ENCODE results near the gene C1QA.
A peak's percentile ranks its signal among the peaks of the same experiment; 100 is the strongest.

The C1QA gene

DNA sequence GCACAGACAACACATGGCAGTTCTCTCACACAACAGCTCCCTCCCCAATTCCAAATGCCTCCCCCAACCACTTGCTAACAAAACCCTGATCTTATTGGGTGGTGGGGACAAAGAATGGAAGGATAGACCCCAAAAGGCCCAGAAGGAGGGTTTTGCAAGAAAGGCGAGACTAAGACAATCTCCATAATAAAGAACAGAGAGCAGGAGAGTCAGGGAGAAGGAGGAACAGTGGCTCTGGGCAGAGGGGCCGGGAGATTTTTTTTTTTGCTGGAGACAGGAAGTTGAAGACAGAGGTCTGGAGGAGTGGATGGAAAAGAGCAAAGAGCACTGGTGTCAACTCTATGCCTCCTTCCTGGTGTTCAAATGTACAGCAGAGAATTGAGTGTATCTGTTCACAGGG is 6.5 kb upstream of the C1QA start:
- Histone ChIP-seq H3K4me1 (peaks cover 14 to 39% (median 17%) of the 10 kb centered on the region in 10 experiments), H3K36me3 (no peaks in the 10 kb centered on the region), H3K9me3 (replicated peaks in 1 of 11) (peaks cover 0 to 13% (median 9%) of the 10 kb centered on the region in 11 experiments; a peak in 20 of 22 replicates), H3K27ac (no peak overlapping the region), H3K27me3 (no peaks in the 10 kb centered on the region; a peak in 1 of 22 replicates), H4K20me1 (peaks cover 0 to 5% (median 0%) of the 10 kb centered on the region in 11 experiments; a peak in 1 of 22 replicates), H3K9ac (no peak overlapping the region), H3K4me2 (peak overlapping the region in 3 of 11 experiments; percentile 30 to 72 (median 69); a peak in 6 of 22 replicates), H3K4me3 (no peak overlapping the region)
- TF ChIP-seq Cebpa-rat (IDR thresholded peaks at IDR 0.05) = no peak

DNA sequence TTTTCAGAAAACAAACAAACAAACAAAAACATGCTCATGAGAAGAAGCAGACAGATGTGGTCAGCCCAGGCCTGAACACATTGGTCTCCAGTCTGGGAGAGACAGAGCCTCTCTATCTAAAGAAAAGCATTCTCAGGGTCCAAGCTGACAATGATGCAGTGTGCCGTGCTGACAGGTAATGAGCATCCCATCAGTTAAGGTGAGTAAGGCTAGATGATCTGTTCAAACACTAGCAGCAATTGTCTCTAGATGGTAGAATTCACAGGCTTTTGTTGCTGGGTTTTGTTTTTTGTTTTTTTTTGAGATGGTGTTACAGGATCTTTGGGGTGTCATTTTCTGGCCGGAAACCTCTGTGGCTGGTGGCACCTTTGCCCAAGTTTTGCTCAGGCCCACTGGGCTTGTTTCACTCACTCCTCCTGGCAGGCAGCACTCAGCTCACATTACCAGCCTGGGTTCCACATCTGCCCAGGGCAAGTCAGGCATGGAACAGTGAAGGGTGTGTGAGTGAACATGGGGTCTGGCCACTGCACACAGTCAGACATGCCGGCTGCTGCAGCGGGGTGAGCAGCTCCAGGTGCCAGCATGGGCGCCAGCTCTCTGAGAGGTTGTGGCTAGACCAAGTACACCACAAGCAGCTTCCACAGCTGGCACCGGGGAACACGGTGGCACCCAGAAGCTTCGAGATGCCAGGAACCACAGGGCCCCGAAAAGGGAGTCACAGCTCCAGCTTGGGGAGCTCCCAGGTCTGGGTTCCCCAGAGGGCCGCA is 2.5 kb upstream of the C1QA start:
- Histone ChIP-seq H3K4me1 (peaks cover 48 to 75% (median 54%) of the 10 kb centered on the region in 10 experiments), H3K27ac (no peak overlapping the region), H3K27me3 (no peaks in the 10 kb centered on the region), H3K4me2 (peak overlapping the region; percentile 41 to 95 (median 77)), H3K9me3 (replicated peaks in 1 of 11) (peaks cover 0 to 19% (median 16%) of the 10 kb centered on the region in 11 experiments; a peak in 20 of 22 replicates), H3K4me3 (no peak overlapping the region), H3K9ac (no peak overlapping the region), H3K36me3 (peaks cover 0 to 17% (median 0%) of the 10 kb centered on the region in 11 experiments; a peak in 6 of 22 replicates), H4K20me1 (peaks cover 0 to 8% (median 0%) of the 10 kb centered on the region in 11 experiments; a peak in 2 of 22 replicates)
- TF ChIP-seq Cebpa-rat (IDR thresholded peaks at IDR 0.05) = no peak

DNA sequence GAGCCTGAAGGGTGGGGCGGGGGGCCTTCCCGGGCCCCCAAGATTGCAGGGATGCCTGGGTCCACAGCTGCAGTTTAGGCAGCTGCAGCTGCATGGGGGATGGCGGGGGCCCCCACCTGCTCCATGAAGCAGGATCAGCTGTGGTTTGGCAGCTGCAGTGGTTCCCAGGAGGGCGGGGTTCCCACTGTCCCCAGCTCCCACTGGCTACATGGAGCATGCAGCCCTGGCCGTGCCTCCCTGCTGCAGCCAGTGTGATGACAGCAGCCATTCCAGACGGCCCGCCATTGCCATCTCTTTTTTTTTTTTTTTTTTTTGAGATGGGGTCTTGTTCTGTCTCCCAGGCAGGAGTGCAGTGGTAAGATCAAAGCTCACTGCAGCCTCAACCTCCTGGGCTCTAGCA is 992 bp upstream of the C1QA start:
- Histone ChIP-seq H3K36me3 (peaks cover 0 to 32% (median 0%) of the 10 kb centered on the region in 11 experiments; a peak in 6 of 22 replicates), H3K4me1 (peaks cover 57 to 75% (median 62%) of the 10 kb centered on the region in 10 experiments), H3K4me3 (peak overlapping the region in 5 of 10 experiments; percentile 5 to 32 (median 20); a peak in 6 of 20 replicates), H4K20me1 (peaks cover 0 to 21% (median 0%) of the 10 kb centered on the region in 11 experiments; a peak in 3 of 22 replicates), H3K4me2 (peak overlapping the region; percentile 63 to 95 (median 77)), H3K27ac (peak overlapping the region in 6 of 11 experiments; percentile 28 to 63 (median 48); a peak in 6 of 22 replicates), H3K9me3 (replicated peaks in 1 of 11) (peaks cover 0 to 19% (median 16%) of the 10 kb centered on the region in 11 experiments; a peak in 20 of 22 replicates), H3K27me3 (no peaks in the 10 kb centered on the region), H3K9ac (peak overlapping the region in 2 of 11 experiments; percentile 14 to 58; a peak in 4 of 22 replicates)
- TF ChIP-seq Cebpa-rat (IDR thresholded peaks at IDR 0.05) = no peak

DNA sequence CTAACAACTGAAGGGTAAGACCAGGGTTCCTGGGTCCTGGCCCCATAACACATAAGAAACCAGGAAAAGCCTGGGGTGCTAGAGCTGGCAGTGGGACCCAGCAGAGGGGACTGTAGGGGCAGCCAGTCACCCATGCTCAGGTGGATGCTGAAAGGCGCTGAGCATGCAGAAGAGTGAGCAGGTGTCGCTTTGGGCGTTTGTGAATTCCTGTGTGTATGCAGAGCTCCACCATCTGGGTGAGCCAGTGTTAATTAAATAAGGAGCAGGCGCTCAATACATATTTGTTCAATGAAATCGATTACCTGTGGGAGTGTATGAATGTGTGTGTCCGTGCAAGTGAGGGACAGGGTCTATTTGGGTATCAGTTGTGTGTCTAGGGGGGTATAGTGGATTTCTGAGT is 499 bp downstream of the C1QA start:
- peaks cover 0 to 21% (median 0%) of the 10 kb centered on the region in 11 experiments; a peak in 5 of 22 replicates for H4K20me1 ChIP-seq
- peaks cover 0 to 46% (median 0%) of the 10 kb centered on the region in 11 experiments; a peak in 6 of 22 replicates for H3K36me3 ChIP-seq
- H3K9ac ChIP-seq = peak overlapping the region in 4 of 11 experiments; percentile 5 to 88 (median 74); a peak in 7 of 22 replicates
- no peaks in the 10 kb centered on the region for H3K27me3 ChIP-seq
- peaks cover 57 to 89% (median 64%) of the 10 kb centered on the region in 10 experiments for H3K4me1 ChIP-seq
- peaks cover 0 to 19% (median 16%) of the 10 kb centered on the region in 11 experiments; a peak in 20 of 22 replicates for H3K9me3 ChIP-seq (replicated peaks in 1 of 11)
- H3K4me2 ChIP-seq = peak overlapping the region; percentile 63 to 100 (median 77)
- H3K4me3 ChIP-seq = peak overlapping the region in 4 of 10 experiments; percentile 57 to 90 (median 76); a peak in 7 of 20 replicates
- H3K27ac ChIP-seq = peak overlapping the region in 9 of 11 experiments; percentile 6 to 77 (median 28); a peak in 12 of 22 replicates
- TF ChIP-seq Cebpa-rat (IDR thresholded peaks at IDR 0.05) = no peak

DNA sequence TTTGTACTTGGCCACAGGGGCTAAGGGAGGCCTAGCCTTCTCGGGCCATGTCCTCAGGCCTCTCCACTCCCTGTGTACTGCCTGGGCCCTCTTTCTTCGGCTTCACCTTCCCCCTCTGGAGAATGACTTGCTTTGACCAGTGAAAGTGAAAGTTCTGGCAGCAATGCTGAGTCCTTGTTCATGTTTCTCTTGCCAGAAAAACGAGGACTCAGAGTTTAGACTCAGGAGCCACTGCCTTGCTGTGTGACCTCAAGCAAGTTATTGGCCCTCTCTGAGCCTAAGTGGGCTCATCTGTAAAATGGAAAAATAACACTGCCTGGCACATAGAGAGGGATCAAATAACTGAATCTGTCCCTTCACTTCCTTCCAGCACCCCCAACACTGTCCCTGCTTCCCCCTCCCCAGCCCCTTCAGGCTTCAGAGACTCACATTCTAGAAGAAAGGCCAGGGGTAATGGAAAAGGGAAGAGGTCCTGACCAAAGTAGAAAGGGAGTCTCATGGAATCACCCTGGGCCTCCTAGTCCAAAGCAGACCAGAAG is 1.5 kb downstream of the C1QA start:
- no peak for TF ChIP-seq Cebpa-rat (IDR thresholded peaks at IDR 0.05)
- Histone ChIP-seq H3K4me1 (peaks cover 58 to 100% (median 69%) of the 10 kb centered on the region in 10 experiments), H3K27ac (peak overlapping the region in 6 of 11 experiments; percentile 3 to 77 (median 48); a peak in 9 of 22 replicates), H3K36me3 (peaks cover 0 to 52% (median 0%) of the 10 kb centered on the region in 11 experiments; a peak in 6 of 22 replicates), H4K20me1 (peaks cover 0 to 21% (median 0%) of the 10 kb centered on the region in 11 experiments; a peak in 6 of 22 replicates), H3K4me2 (peak overlapping the region; percentile 47 to 100 (median 77); a peak in 16 of 22 replicates), H3K4me3 (peak overlapping the region in 4 of 10 experiments; percentile 57 to 90 (median 76); a peak in 7 of 20 replicates), H3K9ac (peak overlapping the region in 4 of 11 experiments; percentile 1 to 88 (median 74); a peak in 6 of 22 replicates), H3K27me3 (no peaks in the 10 kb centered on the region), H3K9me3 (replicated peaks in 1 of 11) (peaks cover 0 to 19% (median 16%) of the 10 kb centered on the region in 11 experiments; a peak in 20 of 22 replicates)

DNA sequence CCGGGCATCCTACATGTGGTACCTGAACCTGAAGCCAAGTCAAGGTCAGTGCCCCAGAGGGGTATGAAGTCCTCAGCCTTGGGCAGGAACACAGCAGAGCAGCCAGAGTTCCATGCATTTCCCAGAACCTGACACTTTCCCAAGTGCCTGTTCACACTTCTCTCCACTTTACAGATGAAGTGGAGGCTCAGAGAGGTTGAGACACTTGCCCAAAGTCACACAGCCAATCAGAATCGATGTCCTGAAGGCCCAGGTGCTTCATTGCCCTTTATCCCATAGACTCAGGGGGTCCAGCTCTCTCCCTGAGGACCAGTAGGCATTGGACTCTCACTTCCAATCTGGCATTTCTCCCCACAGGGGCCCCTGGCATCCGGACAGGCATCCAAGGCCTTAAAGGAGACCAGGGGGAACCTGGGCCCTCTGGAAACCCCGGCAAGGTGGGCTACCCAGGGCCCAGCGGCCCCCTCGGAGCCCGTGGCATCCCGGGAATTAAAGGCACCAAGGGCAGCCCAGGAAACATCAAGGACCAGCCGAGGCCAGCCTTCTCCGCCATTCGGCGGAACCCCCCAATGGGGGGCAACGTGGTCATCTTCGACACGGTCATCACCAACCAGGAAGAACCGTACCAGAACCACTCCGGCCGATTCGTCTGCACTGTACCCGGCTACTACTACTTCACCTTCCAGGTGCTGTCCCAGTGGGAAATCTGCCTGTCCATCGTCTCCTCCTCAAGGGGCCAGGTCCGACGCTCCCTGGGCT is 2.2 kb downstream of the C1QA start:
- peaks cover 0 to 19% (median 16%) of the 10 kb centered on the region in 11 experiments; a peak in 20 of 22 replicates for H3K9me3 ChIP-seq (replicated peaks in 1 of 11)
- H3K27ac ChIP-seq = peak overlapping the region in 3 of 11 experiments; percentile 63 to 77 (median 75); a peak in 6 of 22 replicates
- no peak for TF ChIP-seq Cebpa-rat (IDR thresholded peaks at IDR 0.05)
- peak overlapping the region in 9 of 11 experiments; percentile 0 to 100 (median 31); a peak in 16 of 22 replicates for H3K4me2 ChIP-seq
- H3K9ac ChIP-seq = peak overlapping the region in 3 of 11 experiments; percentile 66 to 88 (median 82); a peak in 5 of 22 replicates
- H3K27me3 ChIP-seq = no peaks in the 10 kb centered on the region
- peaks cover 0 to 21% (median 0%) of the 10 kb centered on the region in 11 experiments; a peak in 6 of 22 replicates for H4K20me1 ChIP-seq
- H3K36me3 ChIP-seq = peaks cover 0 to 53% (median 0%) of the 10 kb centered on the region in 11 experiments; a peak in 6 of 22 replicates
- peak overlapping the region in 3 of 10 experiments; percentile 68 to 90 (median 84); a peak in 6 of 20 replicates for H3K4me3 ChIP-seq
- H3K4me1 ChIP-seq = peaks cover 59 to 100% (median 72%) of the 10 kb centered on the region in 10 experiments

DNA sequence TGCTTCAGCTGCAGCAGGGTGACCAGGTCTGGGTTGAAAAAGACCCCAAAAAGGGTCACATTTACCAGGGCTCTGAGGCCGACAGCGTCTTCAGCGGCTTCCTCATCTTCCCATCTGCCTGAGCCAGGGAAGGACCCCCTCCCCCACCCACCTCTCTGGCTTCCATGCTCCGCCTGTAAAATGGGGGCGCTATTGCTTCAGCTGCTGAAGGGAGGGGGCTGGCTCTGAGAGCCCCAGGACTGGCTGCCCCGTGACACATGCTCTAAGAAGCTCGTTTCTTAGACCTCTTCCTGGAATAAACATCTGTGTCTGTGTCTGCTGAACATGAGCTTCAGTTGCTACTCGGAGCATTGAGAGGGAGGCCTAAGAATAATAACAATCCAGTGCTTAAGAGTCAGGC is 2.9 kb downstream of the C1QA start:
- H3K4me1 ChIP-seq = peaks cover 55 to 100% (median 69%) of the 10 kb centered on the region in 10 experiments
- peaks cover 0 to 14% (median 13%) of the 10 kb centered on the region in 11 experiments; a peak in 20 of 22 replicates for H3K9me3 ChIP-seq (replicated peaks in 1 of 11)
- H3K36me3 ChIP-seq = peaks cover 0 to 60% (median 0%) of the 10 kb centered on the region in 11 experiments; a peak in 6 of 22 replicates
- peak overlapping the region in 2 of 11 experiments; percentile 63 to 77; a peak in 2 of 22 replicates for H3K27ac ChIP-seq
- no peaks in the 10 kb centered on the region for H3K27me3 ChIP-seq
- H3K9ac ChIP-seq = peak overlapping the region in 3 of 11 experiments; percentile 2 to 88 (median 82); a peak in 5 of 22 replicates
- H3K4me2 ChIP-seq = peak overlapping the region in 10 of 11 experiments; percentile 0 to 100 (median 32); a peak in 16 of 22 replicates
- peak overlapping the region in 3 of 10 experiments; percentile 68 to 90 (median 84); a peak in 6 of 20 replicates for H3K4me3 ChIP-seq
- H4K20me1 ChIP-seq = peaks cover 0 to 21% (median 0%) of the 10 kb centered on the region in 11 experiments; a peak in 6 of 22 replicates
- no peak for TF ChIP-seq Cebpa-rat (IDR thresholded peaks at IDR 0.05)
